Prostate gland (tissue), 2 donors: Measurements from ENCODE around the gene JADE3.

ENCODE experiments used
- CTCF ChIP-seq, 4 experiments: fragments of 200-600 bp in 2 of 4; fragments of 450-650 bp in 2 of 4; sonication (generic) in 2 of 4; IDR thresholded peaks; 1 replicate in 3 of 4; 2 replicates in 1 of 4; pipeline ENCODE4 v1.5.1; 2016 to 2019; ENCODE audit warnings: antibody characterized with exemption in 4 of 4, mild to moderate bottlenecking in 2 of 4, moderate library complexity in 2 of 4
- POLR2A ChIP-seq: fragments of 450-650 bp; IDR thresholded peaks from one replicate; pipeline ENCODE4 v1.6.1; 2016; ENCODE audit warnings: antibody characterized with exemption, mild to moderate bottlenecking

- no peak for TF ChIP-seq CTCF (IDR thresholded peaks at IDR 0.05)
- no peak for TF ChIP-seq POLR2A
These were observed 1.4 kb downstream of the JADE3 start for GRCh38 chrX:46913667-46914066.
